ENCODE measurements around the gene TMEM205.

GRCh38 chr19:11331502-11331901, 14.6 kb downstream of the TMEM205 start:
- no peak for TF ChIP-seq CTCF (conservative IDR thresholded peaks at IDR 0.05; ENCODE audit: low read length)
- TF ChIP-seq EZH2phosphoT487 (IDR thresholded peaks at IDR 0.05; ENCODE audit: borderline replicate concordance): no peak
